Measurements from ENCODE around the gene CLDN22.

Gene CLDN22

DNA sequence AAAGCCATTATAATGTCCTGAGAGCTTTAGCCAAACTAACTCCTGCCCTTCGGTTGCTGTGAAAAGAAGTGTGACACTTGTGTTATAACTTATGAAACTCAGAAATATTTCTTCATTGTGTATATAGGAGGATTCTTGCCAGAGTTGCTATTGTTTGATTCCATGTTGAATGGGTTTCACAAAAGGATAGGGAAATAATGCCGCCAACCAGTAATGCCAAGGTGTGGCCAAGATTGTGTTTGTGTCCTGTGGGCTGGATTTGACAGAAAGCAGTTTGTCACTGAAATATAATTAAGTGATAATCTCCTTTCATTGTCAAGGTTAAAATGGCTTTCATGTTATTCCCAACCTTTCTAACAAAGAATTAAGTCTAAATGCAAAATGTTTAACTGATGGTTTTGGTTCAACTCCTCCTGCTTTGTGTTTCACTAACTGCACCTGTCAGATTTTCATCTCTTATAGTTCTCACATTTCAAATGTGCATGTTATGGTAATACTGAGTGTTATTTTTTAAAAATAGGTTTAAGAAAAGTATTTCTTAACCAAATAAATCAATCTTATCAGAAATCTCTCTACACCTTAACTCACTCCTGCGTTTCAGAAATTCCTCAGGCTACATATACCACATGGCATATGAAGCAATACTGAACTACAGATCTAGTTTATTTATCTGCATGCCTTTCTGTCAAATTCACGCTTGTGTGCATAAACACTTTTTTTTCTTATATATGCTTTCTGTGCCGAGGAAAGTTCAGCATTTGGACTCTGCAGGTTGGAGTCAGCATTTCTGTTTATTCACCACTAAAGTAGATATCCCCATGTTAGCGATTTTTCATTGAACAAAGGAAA lies at the start of gene CLDN22:
Gene CLDN22, minus strand, starts transcription at position 66 of the 849 bp plus-strand sequence. Its CDS starts 58 bp downstream, at position 8.
- Histone ChIP-seq H3K27me3 (ENCODE audit: control insufficient read depth in 1 of 2, insufficient read depth in 2 of 2, low read length in 2 of 2) (no peaks in the 10 kb centered on the region), H3K9ac (ENCODE audit: low read length in 2 of 2) (no peak within 1 kb of the TSS), H3K27ac (ENCODE audit: low read length) (no peak within 1 kb of the TSS), H3K9me3 (ENCODE audit: control insufficient read depth in 2 of 2, low read length in 2 of 2) (no peaks in the 10 kb centered on the region), H3K4me1 (ENCODE audit: control insufficient read depth, insufficient read depth, low read length) (no peaks in the 10 kb centered on the region), H3K36me3 (ENCODE audit: control insufficient read depth in 2 of 2, insufficient read depth in 2 of 2, low read length in 2 of 2) (peaks cover 0 to 4% of the 10 kb centered on the region in 2 donors), H3K4me3 (ENCODE audit: low read length in 2 of 2) (no peak within 1 kb of the TSS)

- no peak overlapping the region for H3K9ac ChIP-seq (ENCODE audit: low read length in 2 of 2)
- no peak overlapping the region for H3K27ac ChIP-seq (ENCODE audit: low read length)
- H3K4me1 ChIP-seq (ENCODE audit: control insufficient read depth, insufficient read depth, low read length) = no peaks in the 10 kb centered on the region
- no peak overlapping the region for H3K4me3 ChIP-seq (ENCODE audit: low read length in 2 of 2)
- no peaks in the 10 kb centered on the region for H3K27me3 ChIP-seq (ENCODE audit: control insufficient read depth in 1 of 2, insufficient read depth in 2 of 2, low read length in 2 of 2)
- no peaks in the 10 kb centered on the region for H3K36me3 ChIP-seq (ENCODE audit: control insufficient read depth in 2 of 2, insufficient read depth in 2 of 2, low read length in 2 of 2)
- no peaks in the 10 kb centered on the region for H3K9me3 ChIP-seq (ENCODE audit: control insufficient read depth in 2 of 2, low read length in 2 of 2)
These were observed 49.0 kb upstream of the CLDN22 start for GRCh38 chr4:183369073-183369472.

DNA sequence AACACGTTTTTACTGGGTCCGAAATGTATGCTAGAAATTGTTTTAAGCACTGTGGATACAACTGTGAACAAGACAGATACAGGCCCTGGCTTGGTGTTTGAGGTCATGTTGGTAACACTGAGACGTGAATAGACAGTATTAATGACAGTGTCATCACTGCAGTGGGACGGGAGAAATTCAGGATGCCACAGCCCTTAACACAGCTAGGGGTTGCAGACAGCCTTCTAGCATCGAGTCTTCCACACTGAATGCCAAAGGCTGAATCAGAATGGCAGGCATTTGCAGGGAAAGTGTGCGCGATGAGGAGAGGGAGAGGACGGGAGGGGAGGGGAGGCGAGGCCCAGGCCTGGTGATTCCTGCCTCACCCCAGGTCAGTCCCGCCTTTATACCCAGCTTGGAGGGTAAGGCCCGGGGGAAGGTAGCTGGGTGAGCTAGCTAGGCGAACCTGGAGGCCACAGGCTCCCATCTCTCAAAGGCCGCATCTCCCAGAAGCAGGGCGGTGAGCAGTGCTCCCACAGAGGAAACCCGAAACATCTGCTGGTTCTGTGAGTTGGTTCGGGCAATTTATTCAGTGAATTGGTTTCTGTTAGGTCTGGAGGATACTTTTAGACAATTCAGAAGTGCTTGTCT lies 46.2 kb upstream of the CLDN22 start:
- Histone ChIP-seq H3K27me3 (ENCODE audit: control insufficient read depth in 1 of 2, insufficient read depth in 2 of 2, low read length in 2 of 2) (no peaks in the 10 kb centered on the region), H3K9me3 (ENCODE audit: control insufficient read depth in 2 of 2, low read length in 2 of 2) (no peaks in the 10 kb centered on the region), H3K27ac (ENCODE audit: low read length) (no peak overlapping the region), H3K9ac (ENCODE audit: low read length in 2 of 2) (no peak overlapping the region), H3K36me3 (ENCODE audit: control insufficient read depth in 2 of 2, insufficient read depth in 2 of 2, low read length in 2 of 2) (no peaks in the 10 kb centered on the region), H3K4me3 (ENCODE audit: low read length in 2 of 2) (no peak overlapping the region), H3K4me1 (ENCODE audit: control insufficient read depth, insufficient read depth, low read length) (no peaks in the 10 kb centered on the region)

DNA sequence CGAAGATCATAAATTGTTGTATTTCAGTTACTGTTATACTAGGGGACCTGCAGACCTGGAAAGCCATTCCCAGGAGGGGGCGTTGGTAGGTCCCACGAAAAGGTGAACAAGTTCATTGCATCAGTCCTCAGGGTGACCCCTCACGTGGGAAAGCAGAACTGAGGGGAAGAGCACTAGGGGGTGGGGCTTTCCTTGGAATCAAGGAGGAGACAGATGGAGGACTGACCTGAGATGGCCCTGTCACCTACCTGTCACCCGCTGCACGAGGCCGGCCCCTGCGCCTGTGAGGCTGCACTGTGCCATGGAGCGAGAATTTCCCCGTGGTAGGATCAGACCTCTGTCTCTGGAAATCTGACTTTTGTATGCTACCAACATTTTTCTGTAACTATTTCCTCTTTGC lies 43.9 kb upstream of the CLDN22 start:
- Histone ChIP-seq H3K4me1 (ENCODE audit: control insufficient read depth, insufficient read depth, low read length) (no peaks in the 10 kb centered on the region), H3K9ac (ENCODE audit: low read length in 2 of 2) (no peak overlapping the region), H3K27ac (ENCODE audit: low read length) (no peak overlapping the region)

GRCh38 chr4:183362916-183363542 lies 43.0 kb upstream of the CLDN22 start:
- Histone ChIP-seq H3K36me3 (ENCODE audit: control insufficient read depth in 2 of 2, insufficient read depth in 2 of 2, low read length in 2 of 2) (no peaks in the 10 kb centered on the region), H3K9ac (ENCODE audit: low read length in 2 of 2) (no peak overlapping the region), H3K9me3 (ENCODE audit: control insufficient read depth in 2 of 2, low read length in 2 of 2) (no peaks in the 10 kb centered on the region), H3K4me1 (ENCODE audit: control insufficient read depth, insufficient read depth, low read length) (no peaks in the 10 kb centered on the region), H3K27ac (ENCODE audit: low read length) (no peak overlapping the region), H3K4me3 (ENCODE audit: low read length in 2 of 2) (no peak overlapping the region), H3K27me3 (ENCODE audit: control insufficient read depth in 1 of 2, insufficient read depth in 2 of 2, low read length in 2 of 2) (no peaks in the 10 kb centered on the region)

More for the DNA sequence above, 43.9 kb upstream of the CLDN22 start:
- Histone ChIP-seq H3K36me3 (ENCODE audit: control insufficient read depth in 2 of 2, insufficient read depth in 2 of 2, low read length in 2 of 2) (no peaks in the 10 kb centered on the region), H3K9me3 (ENCODE audit: control insufficient read depth in 2 of 2, low read length in 2 of 2) (no peaks in the 10 kb centered on the region), H3K27me3 (ENCODE audit: control insufficient read depth in 1 of 2, insufficient read depth in 2 of 2, low read length in 2 of 2) (no peaks in the 10 kb centered on the region), H3K4me3 (ENCODE audit: low read length in 2 of 2) (no peak overlapping the region)

DNA sequence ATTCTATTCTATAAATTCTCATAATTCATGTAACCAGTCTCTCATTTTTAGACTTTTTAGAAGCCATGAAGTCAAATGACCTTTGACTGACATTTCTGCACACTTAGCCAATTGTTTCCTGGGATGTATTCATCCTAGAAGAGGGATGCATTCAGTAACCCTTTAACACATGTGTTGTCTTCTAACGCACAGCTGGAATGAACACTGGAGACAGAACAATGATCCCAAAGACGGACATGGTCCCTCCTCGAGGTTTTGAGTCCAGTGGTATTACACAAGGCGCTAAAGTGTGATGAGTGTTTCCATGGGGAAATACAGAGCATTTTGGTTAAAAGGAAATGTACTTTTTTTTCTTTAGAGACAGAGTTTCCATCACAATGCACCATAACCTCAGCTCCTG lies 42.0 kb upstream of the CLDN22 start:
- H3K27me3 ChIP-seq (ENCODE audit: control insufficient read depth in 1 of 2, insufficient read depth in 2 of 2, low read length in 2 of 2) = no peaks in the 10 kb centered on the region
- H3K4me3 ChIP-seq (ENCODE audit: low read length in 2 of 2) = no peak overlapping the region
- no peak overlapping the region for H3K9ac ChIP-seq (ENCODE audit: low read length in 2 of 2)
- H3K4me1 ChIP-seq (ENCODE audit: control insufficient read depth, insufficient read depth, low read length) = no peaks in the 10 kb centered on the region
- H3K27ac ChIP-seq (ENCODE audit: low read length) = no peak overlapping the region
- H3K36me3 ChIP-seq (ENCODE audit: control insufficient read depth in 2 of 2, insufficient read depth in 2 of 2, low read length in 2 of 2) = no peaks in the 10 kb centered on the region
- H3K9me3 ChIP-seq (ENCODE audit: control insufficient read depth in 2 of 2, low read length in 2 of 2) = no peaks in the 10 kb centered on the region

GRCh38 chr4:183360161-183360919 lies 40.3 kb upstream of the CLDN22 start:
- Histone ChIP-seq H3K9me3 (ENCODE audit: control insufficient read depth in 2 of 2, low read length in 2 of 2) (no peaks in the 10 kb centered on the region), H3K4me3 (ENCODE audit: low read length in 2 of 2) (no peak overlapping the region), H3K9ac (ENCODE audit: low read length in 2 of 2) (no peak overlapping the region), H3K4me1 (ENCODE audit: control insufficient read depth, insufficient read depth, low read length) (no peaks in the 10 kb centered on the region), H3K27me3 (ENCODE audit: control insufficient read depth in 1 of 2, insufficient read depth in 2 of 2, low read length in 2 of 2) (no peaks in the 10 kb centered on the region), H3K36me3 (ENCODE audit: control insufficient read depth in 2 of 2, insufficient read depth in 2 of 2, low read length in 2 of 2) (no peaks in the 10 kb centered on the region), H3K27ac (ENCODE audit: low read length) (no peak overlapping the region)

DNA sequence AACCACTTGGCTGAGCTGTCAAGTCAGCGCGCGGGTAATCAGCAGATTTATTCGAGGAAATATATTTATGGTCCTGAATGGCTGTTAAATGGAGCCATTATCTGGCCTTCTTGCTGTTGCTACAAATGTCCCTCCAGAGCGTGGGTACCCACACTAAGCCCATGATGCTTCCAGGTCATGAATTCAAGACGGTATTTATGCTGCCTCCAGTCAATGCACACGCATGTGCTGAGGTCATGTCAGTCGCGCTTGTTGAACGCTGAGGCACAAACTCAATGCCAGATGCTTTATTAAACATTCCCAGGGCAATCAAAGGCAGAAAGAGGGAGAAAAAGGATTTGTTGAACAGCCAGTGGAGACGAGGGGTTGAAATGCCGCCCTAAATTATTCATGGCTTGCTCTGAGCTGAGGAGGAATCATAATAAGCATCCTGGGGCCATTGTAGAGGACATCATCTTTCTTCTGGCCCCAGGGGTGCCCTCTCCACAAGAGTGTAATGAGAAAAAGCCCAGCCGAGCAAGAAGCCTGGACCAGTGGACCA lies 38.2 kb upstream of the CLDN22 start:
- Histone ChIP-seq H3K4me1 (ENCODE audit: control insufficient read depth, insufficient read depth, low read length) (no peaks in the 10 kb centered on the region), H3K9me3 (ENCODE audit: control insufficient read depth in 2 of 2, low read length in 2 of 2) (no peaks in the 10 kb centered on the region), H3K27me3 (ENCODE audit: control insufficient read depth in 1 of 2, insufficient read depth in 2 of 2, low read length in 2 of 2) (no peaks in the 10 kb centered on the region), H3K4me3 (ENCODE audit: low read length in 2 of 2) (no peak overlapping the region), H3K27ac (ENCODE audit: low read length) (no peak overlapping the region), H3K36me3 (ENCODE audit: control insufficient read depth in 2 of 2, insufficient read depth in 2 of 2, low read length in 2 of 2) (no peaks in the 10 kb centered on the region), H3K9ac (ENCODE audit: low read length in 2 of 2) (no peak overlapping the region)

DNA sequence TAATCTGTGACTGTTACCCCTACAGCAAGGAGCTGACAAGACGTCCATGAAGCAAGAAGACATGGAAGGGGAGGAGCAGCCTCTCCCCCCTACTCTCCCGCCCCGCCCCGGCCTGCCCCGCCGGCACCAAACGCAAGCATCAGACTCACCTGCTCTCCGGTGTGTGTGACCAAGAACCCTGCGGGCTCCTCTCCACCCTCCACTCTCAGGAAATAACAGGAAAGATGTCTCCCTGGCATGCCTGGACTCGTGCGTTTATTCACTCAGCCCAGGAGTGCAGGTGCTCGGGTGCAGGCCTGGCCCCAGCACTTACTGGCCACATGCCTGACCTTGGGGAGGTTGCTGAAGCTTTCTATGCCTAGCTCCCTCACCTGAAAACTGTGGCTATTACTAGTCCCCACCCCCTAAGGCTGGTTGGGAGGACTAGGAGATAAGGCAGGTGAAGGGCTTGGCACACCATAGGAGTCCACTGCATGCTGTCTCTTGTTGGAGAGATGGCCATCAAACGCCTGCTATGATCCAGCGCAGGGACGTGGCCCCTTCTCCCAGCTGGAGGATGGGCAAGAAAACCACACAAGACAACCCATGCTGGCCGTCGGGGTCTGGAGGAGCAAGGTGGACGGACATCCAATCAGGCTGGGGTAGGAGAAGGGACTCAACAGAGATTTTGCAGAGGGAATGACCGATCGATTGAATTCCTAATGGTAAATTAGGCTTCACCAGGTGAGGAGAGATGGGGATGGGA lies 37.0 kb upstream of the CLDN22 start:
- Histone ChIP-seq H3K4me1 (ENCODE audit: control insufficient read depth, insufficient read depth, low read length) (no peaks in the 10 kb centered on the region), H3K9ac (ENCODE audit: low read length in 2 of 2) (no peak overlapping the region), H3K27me3 (ENCODE audit: control insufficient read depth in 1 of 2, insufficient read depth in 2 of 2, low read length in 2 of 2) (no peaks in the 10 kb centered on the region), H3K4me3 (ENCODE audit: low read length in 2 of 2) (no peak overlapping the region), H3K9me3 (ENCODE audit: control insufficient read depth in 2 of 2, low read length in 2 of 2) (no peaks in the 10 kb centered on the region), H3K27ac (ENCODE audit: low read length) (no peak overlapping the region), H3K36me3 (ENCODE audit: control insufficient read depth in 2 of 2, insufficient read depth in 2 of 2, low read length in 2 of 2) (no peaks in the 10 kb centered on the region)

Measured in stomach smooth muscle (tissue), 2 donors.